ENCODE data around the gene L3MBTL3.

DNA sequence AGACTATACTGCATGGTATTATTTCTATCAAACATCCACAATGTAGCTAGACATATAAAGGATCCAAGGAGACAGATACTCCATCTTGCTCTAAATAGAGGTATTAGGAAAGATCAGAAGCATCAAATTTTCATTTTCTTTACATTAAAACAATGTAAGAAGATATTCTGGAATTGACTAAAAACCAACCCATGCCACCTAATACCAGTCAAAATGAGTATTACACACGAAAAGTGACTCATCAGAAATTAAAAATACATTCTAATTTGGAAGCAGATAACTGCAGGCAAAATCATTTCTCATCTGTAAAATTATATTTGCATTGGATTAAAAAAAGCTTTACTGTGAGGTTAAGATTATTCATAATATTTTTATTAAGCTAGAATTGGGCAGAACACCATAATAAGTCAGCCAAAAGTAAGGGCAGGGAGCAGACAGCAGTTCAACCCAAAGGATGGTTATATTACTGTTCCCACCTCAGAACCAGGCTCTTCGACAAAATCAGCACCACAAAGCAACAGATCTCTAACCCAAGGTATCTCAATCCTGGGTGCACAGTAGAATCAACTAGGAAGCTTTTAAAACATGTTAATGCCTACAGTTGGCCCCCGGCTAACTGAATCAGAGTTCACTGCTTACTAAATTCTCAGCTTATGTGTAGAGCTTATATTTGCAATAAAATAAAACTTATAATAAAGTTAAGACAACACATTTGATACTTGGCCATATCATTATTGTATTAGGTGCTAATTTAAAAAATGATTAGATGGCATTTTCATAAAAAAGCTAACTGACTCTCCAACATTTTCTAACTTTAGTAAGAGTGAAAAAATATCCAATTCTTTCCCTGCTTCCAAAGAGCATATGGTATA, 169.2 kb downstream of the L3MBTL3 start:
- TF ChIP-seq SIN3A (IDR thresholded peaks at IDR 0.05; ENCODE audit: borderline replicate concordance, low read depth, low read length): no peak
- TF ChIP-seq CTCF (IDR thresholded peaks at IDR 0.05): no peak

Data from SK-N-SH (cell line).